ENCODE measurements around the gene PAX8.
"Not testable (repeated sequence)": the region's sequence is repeated elsewhere in the genome, so short reads cannot be mapped to it uniquely, and the experiment has no call there.

PAX8 gene

GRCh38 chr2:113288117-113288673 lies 9.5 kb upstream of the PAX8 start:
- DNase-seq: not testable (repeated sequence)

- no peak for DNase-seq
These were observed 7.1 kb upstream of the PAX8 start for GRCh38 chr2:113285816-113286215.

- not testable (repeated sequence) for DNase-seq
These were observed 6.3 kb upstream of the PAX8 start for GRCh38 chr2:113284999-113285398.

- no peak for DNase-seq
These were observed 5.8 kb upstream of the PAX8 start for GRCh38 chr2:113284476-113284875.

- no peak for DNase-seq
These were observed 5.1 kb upstream of the PAX8 start for GRCh38 chr2:113283704-113284284.

GRCh38 chr2:113282747-113283533 lies 4.2 kb upstream of the PAX8 start:
- no peak for DNase-seq

- no peak for DNase-seq
These were observed 3.4 kb upstream of the PAX8 start for GRCh38 chr2:113281910-113282746.

- no peak for DNase-seq
These were observed 514 bp downstream of the PAX8 start for GRCh38 chr2:113278073-113278741.

- no peak for DNase-seq
These were observed 1.1 kb downstream of the PAX8 start for GRCh38 chr2:113277474-113278072.

- DNase-seq: no peak
These were observed 1.8 kb downstream of the PAX8 start for GRCh38 chr2:113276761-113277425.

GRCh38 chr2:113276216-113276760 lies 2.4 kb downstream of the PAX8 start:
- DNase-seq: no peak

- DNase-seq: no peak
These were observed 3.0 kb downstream of the PAX8 start for GRCh38 chr2:113275556-113276215.

GRCh38 chr2:113274432-113274831 lies 4.3 kb downstream of the PAX8 start:
- no peak for DNase-seq

GRCh38 chr2:113273981-113274380 lies 4.7 kb downstream of the PAX8 start:
- DNase-seq: no peak

- DNase-seq: peak; percentile 22
These were observed 5.6 kb downstream of the PAX8 start for GRCh38 chr2:113273027-113273551.

- no peak for DNase-seq
These were observed 6.2 kb downstream of the PAX8 start for GRCh38 chr2:113272477-113272876.

- no peak for DNase-seq
These were observed 9.9 kb downstream of the PAX8 start for GRCh38 chr2:113268621-113269360.

- DNase-seq: no peak
These were observed 12.3 kb downstream of the PAX8 start for GRCh38 chr2:113266431-113266830.

GRCh38 chr2:113264713-113265403 lies 13.9 kb downstream of the PAX8 start:
- DNase-seq: no peak
